Muscle of back (tissue), 11 donors: Measurements from ENCODE around the gene ELL3. TPM values are rescaled to one million over a fixed set of nuclear protein-coding genes. Genes with fewer than 3 reads are reported as not detected.

ENCODE experiments used
- DNase-seq, 3 donors: peaks; one replicate each; pipeline versions ENCODE4 v3.0.0 to v3.0.0-alpha.2; 2013
- polyA plus RNA-seq, 10 donors: library from polyadenylated mRNA; unstranded; fragments of 120-200 nt; gene quantifications; one replicate each; pipeline ENCODE4 v1.2.1, GENCODE V29; 2013; ENCODE audit not compliant: insufficient read length in 10 of 10

Gene ELL3
- polyA plus RNA-seq, 10 donors = 1.3 to 3.7 (median 2.9) TPM

DNA sequence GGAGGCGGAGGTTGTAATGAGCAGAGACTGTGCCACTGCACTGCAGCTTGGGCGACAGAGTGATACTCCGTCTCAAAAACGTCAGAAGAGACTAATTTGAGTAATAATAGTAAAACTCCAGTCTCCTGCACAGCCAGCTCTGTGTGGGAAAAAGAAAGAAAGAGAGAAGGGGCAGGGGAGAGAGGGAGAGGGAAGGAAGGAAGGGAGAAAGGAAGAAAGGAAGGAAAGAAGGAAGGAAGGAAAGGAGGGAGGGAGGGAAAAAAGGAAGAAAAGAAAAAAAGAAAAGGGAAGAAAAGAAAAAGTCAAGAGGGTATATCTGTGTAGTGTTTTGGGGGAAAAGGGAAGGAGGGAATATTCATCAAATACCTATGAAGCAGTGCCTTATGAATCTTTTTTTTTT lies 53.6 kb downstream of the ELL3 start:
- DNase-seq = no peak

Other genes with a start within 250 kb of the ELL3 start
- gene PPIP5K1, start 186.8 kb downstream of the ELL3 start, polyA plus RNA-seq = 10 to 100 TPM in 1 of 10 donors, 1 to 10 TPM in 9; 5.3 to 10.5 (median 7.8) TPM
- gene CKMT1B, start 182.9 kb downstream of the ELL3 start, polyA plus RNA-seq = 1 to 10 TPM in 2 of 10 donors, under 1 TPM in 4, not detected in 4; 0.11 to 1.3 (median 0.24) TPM
- under 1 TPM; 0.08 to 0.75 (median 0.27) TPM for gene STRC, start 158.2 kb downstream of the ELL3 start, polyA plus RNA-seq
- 1 to 10 TPM in 9 of 10 donors, under 1 TPM in 1; 0.72 to 4.7 (median 1.6) TPM for gene CATSPER2, start 128.1 kb downstream of the ELL3 start, polyA plus RNA-seq
- gene CKMT1A, start 83.1 kb downstream of the ELL3 start, polyA plus RNA-seq = 1 to 10 TPM in 1 of 10 donors, under 1 TPM in 2, not detected in 7; 0.57 to 1.9 (median 0.77) TPM
- 100 to 1,000 TPM; 212 to 365 (median 260) TPM for gene PDIA3, start 30.5 kb downstream of the ELL3 start, polyA plus RNA-seq
- 100 to 1,000 TPM; 415 to 739 (median 567) TPM for gene SERF2, start 15.4 kb upstream of the ELL3 start, polyA plus RNA-seq
- under 1 TPM in 6 of 10 donors, not detected in 4; 0.28 to 0.83 (median 0.44) TPM for gene SERINC4, start 23.3 kb upstream of the ELL3 start, polyA plus RNA-seq
- 10 to 100 TPM in 8 of 10 donors, 1 to 10 TPM in 2; 6.0 to 19.9 (median 12.3) TPM for gene HYPK, start 23.6 kb upstream of the ELL3 start, polyA plus RNA-seq
- 10 to 100 TPM; 27.6 to 44.1 (median 32.6) TPM for gene MFAP1, start 47.7 kb upstream of the ELL3 start, polyA plus RNA-seq
- gene WDR76, start 50.0 kb upstream of the ELL3 start, polyA plus RNA-seq = 10 to 100 TPM in 3 of 10 donors, 1 to 10 TPM in 7; 5.6 to 13.1 (median 9.1) TPM